ENCODE measurements around the gene ITPRID2.
A peak's percentile ranks its signal among the peaks of the same experiment; 100 is the strongest.

DNA sequence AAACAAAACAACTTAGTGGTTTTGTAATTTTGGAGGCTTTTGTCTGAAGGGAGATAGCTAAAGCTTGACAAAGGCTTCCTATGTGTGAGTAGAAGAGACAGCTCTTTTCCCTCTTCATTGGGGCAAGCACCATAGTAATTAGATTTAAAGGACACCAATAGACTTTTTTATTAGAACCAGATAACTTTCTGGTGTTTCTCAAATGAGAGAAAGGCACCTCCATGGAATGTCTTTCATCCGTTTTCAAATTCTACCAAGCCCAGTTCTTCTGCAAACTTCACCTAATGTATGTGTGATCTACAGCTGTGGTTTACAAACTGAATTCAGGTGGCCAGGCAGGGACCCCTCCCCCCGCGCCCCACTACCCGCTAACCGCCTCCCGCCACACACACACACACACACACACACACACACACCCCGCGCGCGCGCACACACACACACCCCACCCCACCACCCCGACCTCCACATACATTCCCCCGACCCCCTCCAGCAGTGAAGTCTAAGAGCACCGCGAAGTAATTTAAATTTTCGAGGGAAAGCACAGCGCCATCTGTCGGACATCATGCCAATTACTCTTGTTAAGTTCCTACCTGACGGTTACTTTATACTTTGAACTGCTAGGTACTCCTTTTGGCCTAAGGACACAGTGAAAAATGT, 62.5 kb downstream of the ITPRID2 start:
- TF ChIP-seq, protein P1, sequence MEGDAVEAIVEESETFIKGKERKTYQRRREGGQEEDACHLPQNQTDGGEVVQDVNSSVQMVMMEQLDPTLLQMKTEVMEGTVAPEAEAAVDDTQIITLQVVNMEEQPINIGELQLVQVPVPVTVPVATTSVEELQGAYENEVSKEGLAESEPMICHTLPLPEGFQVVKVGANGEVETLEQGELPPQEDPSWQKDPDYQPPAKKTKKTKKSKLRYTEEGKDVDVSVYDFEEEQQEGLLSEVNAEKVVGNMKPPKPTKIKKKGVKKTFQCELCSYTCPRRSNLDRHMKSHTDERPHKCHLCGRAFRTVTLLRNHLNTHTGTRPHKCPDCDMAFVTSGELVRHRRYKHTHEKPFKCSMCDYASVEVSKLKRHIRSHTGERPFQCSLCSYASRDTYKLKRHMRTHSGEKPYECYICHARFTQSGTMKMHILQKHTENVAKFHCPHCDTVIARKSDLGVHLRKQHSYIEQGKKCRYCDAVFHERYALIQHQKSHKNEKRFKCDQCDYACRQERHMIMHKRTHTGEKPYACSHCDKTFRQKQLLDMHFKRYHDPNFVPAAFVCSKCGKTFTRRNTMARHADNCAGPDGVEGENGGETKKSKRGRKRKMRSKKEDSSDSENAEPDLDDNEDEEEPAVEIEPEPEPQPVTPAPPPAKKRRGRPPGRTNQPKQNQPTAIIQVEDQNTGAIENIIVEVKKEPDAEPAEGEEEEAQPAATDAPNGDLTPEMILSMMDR (conservative IDR thresholded peaks at IDR 0.05), result peak; percentile 69
- no peak for TF ChIP-seq EZH2 (IDR thresholded peaks at IDR 0.05; ENCODE audit: low read depth)

All from PC-9 (cell line).